Keratinocyte (primary cell): ENCODE data around the gene DISP1. TPM values are rescaled to one million over a fixed set of nuclear protein-coding genes. Genes with fewer than 3 reads are reported as not detected.

Source experiments
- DNase-seq: peaks from one replicate; pipeline ENCODE4 v3.0.0-alpha.2; 2011; ENCODE audit warnings: low read depth, missing footprints, low spot score
- FAIRE-seq: peaks from 2 replicates; lab custom pipeline; 2011; peaks lifted over from hg19 to GRCh38; lab: Jason Lieb, UNC
- H2AFZ ChIP-seq: 2 replicates; pipeline ENCODE4 v1.6.0; 2012; ENCODE audit warnings: low read length, control low read depth, inconsistent platforms; ENCODE audit not compliant: control insufficient read depth
- H3K27ac ChIP-seq: 2 replicates; pipeline ENCODE4 v1.5.1; 2011; ENCODE audit warnings: low read length; ENCODE audit not compliant: control insufficient read depth, insufficient read depth
- H3K27me3 ChIP-seq: 3 replicates; pipeline ENCODE4 v1.6.0; 2011; ENCODE audit warnings: low read length; ENCODE audit not compliant: control insufficient read depth, insufficient read depth; ENCODE audit errors: extremely low read depth
- H3K36me3 ChIP-seq, 2 experiments: 2 replicates in 1 of 2; 3 replicates in 1 of 2; pipeline ENCODE4 v1.5.1; 2011; ENCODE audit warnings: low read length in 2 of 2, mild to moderate bottlenecking in 1 of 2; ENCODE audit not compliant: control insufficient read depth in 2 of 2, insufficient read depth in 2 of 2; ENCODE audit errors: extremely low read depth in 1 of 2
- H3K4me1 ChIP-seq: 3 replicates; pipeline ENCODE4 v1.5.1; 2011; ENCODE audit warnings: low read length; ENCODE audit not compliant: control insufficient read depth, insufficient read depth; ENCODE audit errors: extremely low read depth
- H3K4me2 ChIP-seq: 3 replicates; pipeline ENCODE4 v1.6.0; 2011; ENCODE audit warnings: low read depth, low read length; ENCODE audit not compliant: control insufficient read depth, insufficient read depth; ENCODE audit errors: extremely low read depth
- H3K4me3 ChIP-seq, 3 experiments: fragments of 200-600 bp in 1 of 3; sonication (generic) in 1 of 3; 2 replicates in 2 of 3; 3 replicates in 1 of 3; pipeline ENCODE4 v1.5.1; 2011 to 2016; ENCODE audit warnings: low read length in 3 of 3, mild to moderate bottlenecking in 3 of 3, control low read depth in 2 of 3, inconsistent platforms in 1 of 3, low read depth in 1 of 3, mixed read lengths in 1 of 3, mixed run types in 1 of 3, moderate library complexity in 1 of 3; ENCODE audit not compliant: control insufficient read depth in 2 of 3, insufficient read depth in 2 of 3; ENCODE audit errors: extremely low read depth in 1 of 3
- H3K79me2 ChIP-seq: 2 replicates; pipeline ENCODE4 v1.6.0; 2012; ENCODE audit warnings: low read length; ENCODE audit not compliant: control insufficient read depth, insufficient read depth
- H3K9ac ChIP-seq: 3 replicates; pipeline ENCODE4 v1.6.0; 2011; ENCODE audit warnings: low read length; ENCODE audit not compliant: control insufficient read depth, insufficient read depth; ENCODE audit errors: extremely low read depth
- H3K9me1 ChIP-seq: 3 replicates; pipeline ENCODE4 v1.6.0; 2011; ENCODE audit warnings: low read length; ENCODE audit not compliant: control insufficient read depth, insufficient read depth; ENCODE audit errors: extremely low read depth
- H3K9me3 ChIP-seq: 2 replicates; pipeline ENCODE4 v1.5.1; 2012; ENCODE audit warnings: low read depth, low read length; ENCODE audit not compliant: control insufficient read depth
- H4K20me1 ChIP-seq: 3 replicates; pipeline ENCODE4 v1.6.0; 2011; ENCODE audit warnings: low read length; ENCODE audit not compliant: control insufficient read depth, insufficient read depth; ENCODE audit errors: extremely low read depth
- CTCF ChIP-seq, 3 experiments: IDR thresholded peaks in 1 of 3; conservative IDR thresholded peaks in 1 of 3; optimal IDR thresholded peaks in 1 of 3; 2 replicates in 2 of 3; 3 replicates in 1 of 3; pipeline versions ENCODE3 to v1.5.1; 2011; ENCODE audit warnings: low read length in 3 of 3, mild to moderate bottlenecking in 3 of 3, moderate library complexity in 2 of 3, control low read depth in 1 of 3, inconsistent platforms in 1 of 3; ENCODE audit not compliant: insufficient read depth in 2 of 3; ENCODE audit errors: extremely low read depth in 1 of 3
- EZH2 ChIP-seq: IDR thresholded peaks from one replicate; pipeline ENCODE4 v1.6.1; 2012; ENCODE audit warnings: inconsistent platforms, mild to moderate bottlenecking, low read length, moderate library complexity
- dilution Hi-C: fragments of 300-500 bp; cut with MboI; formaldehyde crosslinking; loops from one replicate; pipeline ENCODE4 v1.7.0; 2020; ENCODE audit warnings: low sequenced_read_pairs; ENCODE audit not compliant: extremely low pct_ligation_motif_present
- polyA plus RNA-seq, 5 experiments: library from polyadenylated mRNA; depleted of rRNA in 3 of 5; stranded (reverse) in 3 of 5; stranded (forward) in 1 of 5; unstranded in 1 of 5; fragments of >200 nt; gene quantifications; 1 replicate in 1 of 5; 2 replicates in 3 of 5; 3 replicates in 1 of 5; pipeline versions ENCODE4 v1.2.1 to v1.2.3, GENCODE V29; 2011 to 2012; ENCODE audit warnings: missing spikeins in 2 of 5, low read depth in 1 of 5, low replicate concordance in 1 of 5

The DISP1 gene
- polyA plus RNA-seq, 1 donor (not counting 4 experiments of a cell fraction or from before 2014, with no cell fraction given), result 1.3 TPM

- Histone ChIP-seq H3K4me2 (no peak overlapping the region), H3K9ac (no peak overlapping the region), H2AFZ (no peak overlapping the region), H3K9me3 (no peaks in the 10 kb centered on the region), H4K20me1 (no peaks in the 10 kb centered on the region), H3K4me1 (no peaks in the 10 kb centered on the region), H3K27me3 (no peaks in the 10 kb centered on the region), H3K27ac (no peak overlapping the region), H3K79me2 (no peaks in the 10 kb centered on the region), H3K36me3 (no peaks in the 10 kb centered on the region), H3K9me1 (no peaks in the 10 kb centered on the region), H3K4me3 (no peak overlapping the region)
- DNase-seq, result no peak
- no peak for FAIRE-seq
- TF ChIP-seq EZH2 (no peak), CTCF (optimal IDR thresholded peaks at IDR 0.05 in 1 of 3, IDR thresholded peaks at IDR 0.05 in 1 of 3, conservative IDR thresholded peaks at IDR 0.05 in 1 of 3; ENCODE audit: extremely low read depth in 1 of 3, insufficient read depth in 2 of 3, low read length in 3 of 3) (no peak)
- dilution Hi-C loops, result no loop called here
Measured at GRCh38 chr1:222772996-222773379, 41.9 kb upstream of the DISP1 start.

- no peaks in the 10 kb centered on the region for H4K20me1 ChIP-seq
- H3K27ac ChIP-seq, result no peak overlapping the region
- H3K36me3 ChIP-seq, result no peaks in the 10 kb centered on the region
- no peaks in the 10 kb centered on the region for H3K27me3 ChIP-seq
- no peak for DNase-seq
- H3K9ac ChIP-seq, result no peak overlapping the region
- no peak for TF ChIP-seq EZH2
- TF ChIP-seq CTCF (optimal IDR thresholded peaks at IDR 0.05 in 1 of 3, IDR thresholded peaks at IDR 0.05 in 1 of 3, conservative IDR thresholded peaks at IDR 0.05 in 1 of 3; ENCODE audit: extremely low read depth in 1 of 3, insufficient read depth in 2 of 3, low read length in 3 of 3), result no peak
- no peaks in the 10 kb centered on the region for H3K9me1 ChIP-seq
- H3K79me2 ChIP-seq, result no peaks in the 10 kb centered on the region
- H2AFZ ChIP-seq, result no peak overlapping the region
- H3K4me2 ChIP-seq, result no peak overlapping the region
- no peak overlapping the region for H3K4me3 ChIP-seq
- dilution Hi-C loops, result loop anchor here (25.0 kb wide), 1 partner anchor 310 kb away; no protein-coding TSS in a partner anchor
- no peaks in the 10 kb centered on the region for H3K4me1 ChIP-seq
- no peak for FAIRE-seq
- H3K9me3 ChIP-seq, result no peaks in the 10 kb centered on the region
Measured at GRCh38 chr1:222777463-222777862, 37.4 kb upstream of the DISP1 start.
